Left lung (tissue), 10 donors: ENCODE results near the gene S1PR3. TPM values are rescaled to one million over a fixed set of nuclear protein-coding genes. Genes with fewer than 3 reads are reported as not detected.

Experiments used
- ATAC-seq: fragments of 200-7000 bp; cut with Tn5 transposase; one replicate; pipeline ENCODE4 v1.9.1; 2020; ENCODE audit warnings: moderate library complexity
- DNase-seq, 4 donors: peaks; one replicate each; pipeline ENCODE4 v3.0.0-alpha.2; 2013 to 2020
- H3K27ac ChIP-seq, 2 donors: fragments of 200-600 bp; sonication (generic) in 1 of 2; one replicate each; pipeline versions ENCODE4 v1.5.0 to v1.8.0; 2020 to 2021
- H3K27me3 ChIP-seq, 2 donors: fragments of 200-600 bp; sonication (generic) in 1 of 2; one replicate each; pipeline versions ENCODE4 v1.5.0 to v1.8.0; 2020 to 2021
- H3K36me3 ChIP-seq, 2 donors: fragments of 200-600 bp; sonication (generic) in 1 of 2; one replicate each; pipeline versions ENCODE4 v1.5.0 to v1.8.0; 2020 to 2021
- H3K4me1 ChIP-seq, 2 donors: fragments of 200-600 bp; one replicate each; pipeline ENCODE4 v1.8.0; 2021
- H3K4me3 ChIP-seq, 2 donors: fragments of 200-600 bp; sonication (generic) in 1 of 2; one replicate each; pipeline versions ENCODE4 v1.5.0 to v1.8.0; 2020 to 2021; ENCODE audit warnings: mild to moderate bottlenecking in 1 of 2
- H3K9me3 ChIP-seq, 2 donors: fragments of 200-600 bp; sonication (generic) in 1 of 2; one replicate each; pipeline versions ENCODE4 v1.5.0 to v1.8.0; 2020 to 2021
- intact Hi-C, 2 donors: fragments of 100-400 bp; cut with DNase I; formaldehyde crosslinking; loops; one replicate each; pipeline versions ENCODE4 v1.11.2 to v1.14.2; 2022
- polyA plus RNA-seq, 6 donors: library from polyadenylated mRNA; unstranded; fragments of 120-200 nt; gene quantifications; one replicate each; pipeline ENCODE4 v1.2.1, GENCODE V29; 2013; ENCODE audit not compliant: insufficient read length in 6 of 6
- total RNA-seq, 2 donors: library from RNA; stranded (reverse); fragmentation: NEBNext Ultra II Directional; extraction: Animal tissue kit (Norgen Biotek cat#: 25700); gene quantifications; one replicate each; pipeline ENCODE4 v1.2.1, GENCODE V29; 2021
- TF ChIP-seq, protein P1 (sequence below), 2 donors: fragments of 200-600 bp; sonication (generic) in 1 of 2; IDR thresholded peaks; one replicate each; pipeline versions ENCODE4 v1.5.0 to v1.8.0; 2021; ENCODE audit warnings: antibody characterized with exemption in 2 of 2
- donor health status: DM: no; HTN: yes; CAD: no.
- donor health status: DM: no; HTN: no; CAD: no.

The S1PR3 gene
- total and polyA plus RNA-seq, 8 donors = 6.9 to 113 (median 82.0) TPM

GRCh38 chr9:89000371-89000781, 9.1 kb downstream of the S1PR3 start:
- Histone ChIP-seq H3K4me1 (peaks cover 3 to 17% of the 10 kb centered on the region in 2 donors), H3K4me3 (no peak overlapping the region), H3K27ac (no peak overlapping the region), H3K27me3 (peaks cover 0 to 10% of the 10 kb centered on the region in 2 donors), H3K36me3 (no peaks in the 10 kb centered on the region), H3K9me3 (no peaks in the 10 kb centered on the region)
- DNase-seq (no peak), ATAC-seq (no peak)
- intact Hi-C loops = loop anchor here in 1 of 2 donors (2.0 kb wide), 1 partner anchor 408 kb away; no protein-coding TSS in a partner anchor
- TF ChIP-seq, protein P1, sequence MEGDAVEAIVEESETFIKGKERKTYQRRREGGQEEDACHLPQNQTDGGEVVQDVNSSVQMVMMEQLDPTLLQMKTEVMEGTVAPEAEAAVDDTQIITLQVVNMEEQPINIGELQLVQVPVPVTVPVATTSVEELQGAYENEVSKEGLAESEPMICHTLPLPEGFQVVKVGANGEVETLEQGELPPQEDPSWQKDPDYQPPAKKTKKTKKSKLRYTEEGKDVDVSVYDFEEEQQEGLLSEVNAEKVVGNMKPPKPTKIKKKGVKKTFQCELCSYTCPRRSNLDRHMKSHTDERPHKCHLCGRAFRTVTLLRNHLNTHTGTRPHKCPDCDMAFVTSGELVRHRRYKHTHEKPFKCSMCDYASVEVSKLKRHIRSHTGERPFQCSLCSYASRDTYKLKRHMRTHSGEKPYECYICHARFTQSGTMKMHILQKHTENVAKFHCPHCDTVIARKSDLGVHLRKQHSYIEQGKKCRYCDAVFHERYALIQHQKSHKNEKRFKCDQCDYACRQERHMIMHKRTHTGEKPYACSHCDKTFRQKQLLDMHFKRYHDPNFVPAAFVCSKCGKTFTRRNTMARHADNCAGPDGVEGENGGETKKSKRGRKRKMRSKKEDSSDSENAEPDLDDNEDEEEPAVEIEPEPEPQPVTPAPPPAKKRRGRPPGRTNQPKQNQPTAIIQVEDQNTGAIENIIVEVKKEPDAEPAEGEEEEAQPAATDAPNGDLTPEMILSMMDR (IDR thresholded peaks at IDR 0.05) = no peak

GRCh38 chr9:89000973-89001916, 10.0 kb downstream of the S1PR3 start:
- Histone ChIP-seq H3K9me3 (no peaks in the 10 kb centered on the region), H3K36me3 (no peaks in the 10 kb centered on the region), H3K27ac (no peak overlapping the region), H3K4me3 (no peak overlapping the region), H3K27me3 (peaks cover 0 to 10% of the 10 kb centered on the region in 2 donors), H3K4me1 (peaks cover 3 to 17% of the 10 kb centered on the region in 2 donors)
- ATAC-seq (peak; percentile 94), DNase-seq (peak; percentile 83 to 92 (median 88))
- intact Hi-C loops = loop anchor here in 1 of 2 donors (2.0 kb wide), 1 partner anchor 408 kb away; no protein-coding TSS in a partner anchor
- TF ChIP-seq, protein P1 (IDR thresholded peaks at IDR 0.05) = peak; percentile 67 to 70

- Histone ChIP-seq H3K4me1 (peaks cover 3 to 17% of the 10 kb centered on the region in 2 donors), H3K27me3 (peaks cover 0 to 10% of the 10 kb centered on the region in 2 donors), H3K4me3 (no peak overlapping the region), H3K9me3 (no peaks in the 10 kb centered on the region), H3K36me3 (no peaks in the 10 kb centered on the region), H3K27ac (no peak overlapping the region)
- ATAC-seq (no peak), DNase-seq (peak in 1 of 4 donors; percentile 71)
- TF ChIP-seq, protein P1 (IDR thresholded peaks at IDR 0.05) = no peak
- intact Hi-C loops = loop anchor here in 1 of 2 donors (2.0 kb wide), 1 partner anchor 409 kb away; no protein-coding TSS in a partner anchor
Observed at GRCh38 chr9:89001917-89002540, 10.8 kb downstream of the S1PR3 start.

DNA sequence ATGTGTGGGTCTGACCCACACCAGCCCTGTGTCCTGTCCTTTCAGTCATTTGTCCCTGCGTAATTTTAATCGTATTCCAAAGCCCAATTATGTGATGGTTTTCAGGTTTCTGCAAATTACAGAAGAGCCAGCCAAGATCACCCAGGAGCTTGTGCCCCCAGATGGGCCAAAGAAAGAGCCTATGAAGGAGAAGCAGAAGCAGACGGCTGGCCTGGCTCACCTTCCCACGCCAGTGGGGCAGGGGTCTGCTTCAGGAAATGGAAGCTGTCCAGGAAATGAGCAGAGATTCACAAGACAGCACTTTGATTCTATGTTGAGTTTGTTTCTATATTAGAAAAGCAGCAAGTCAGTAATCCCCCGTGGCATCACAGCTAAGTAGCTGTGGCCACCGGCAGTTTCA, 11.7 kb downstream of the S1PR3 start:
- H3K27me3 ChIP-seq = peaks cover 0 to 10% of the 10 kb centered on the region in 2 donors
- no peaks in the 10 kb centered on the region for H3K36me3 ChIP-seq
- intact Hi-C loops = no loop called here
- H3K27ac ChIP-seq = no peak overlapping the region
- ATAC-seq (no peak), DNase-seq (peak in 1 of 4 donors; percentile 39)
- TF ChIP-seq, protein P1 (IDR thresholded peaks at IDR 0.05) = no peak
- no peak overlapping the region for H3K4me3 ChIP-seq
- H3K4me1 ChIP-seq = peaks cover 3 to 17% of the 10 kb centered on the region in 2 donors
- H3K9me3 ChIP-seq = no peaks in the 10 kb centered on the region

DNA sequence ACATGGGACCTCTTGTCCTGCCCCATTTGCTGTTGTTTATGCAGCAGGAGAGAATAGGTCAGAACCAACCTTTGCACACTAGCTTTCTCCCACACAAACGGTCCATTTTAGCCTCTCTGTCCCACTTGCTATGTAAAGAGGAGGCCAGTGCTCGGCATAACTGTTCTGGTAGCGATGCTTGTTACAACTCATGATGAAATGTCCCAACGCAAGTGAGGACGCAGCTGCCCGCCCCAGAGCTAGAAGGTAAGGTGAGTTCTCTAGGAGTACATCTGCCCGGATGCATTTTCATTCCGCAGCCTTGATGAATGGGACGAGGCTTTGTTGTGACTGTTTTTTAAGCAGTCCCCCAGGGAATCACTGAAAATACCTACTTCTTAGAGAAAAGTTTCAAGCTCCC, 14.1 kb downstream of the S1PR3 start:
- H3K4me3 ChIP-seq = no peak overlapping the region
- peaks cover 3 to 13% of the 10 kb centered on the region in 2 donors for H3K4me1 ChIP-seq
- DNase-seq (peak in 1 of 4 donors; percentile 47), ATAC-seq (no peak)
- TF ChIP-seq, protein P1 (IDR thresholded peaks at IDR 0.05) = no peak
- no peaks in the 10 kb centered on the region for H3K9me3 ChIP-seq
- H3K27ac ChIP-seq = no peak overlapping the region
- H3K27me3 ChIP-seq = peaks cover 0 to 10% of the 10 kb centered on the region in 2 donors
- intact Hi-C loops = no loop called here
- H3K36me3 ChIP-seq = no peaks in the 10 kb centered on the region
